ENCODE results near the gene PAF1. TPM values are rescaled to one million over a fixed set of nuclear protein-coding genes. Genes with fewer than 3 reads are reported as not detected.

Gene PAF1
- total RNA-seq, 1 experiment from 2014 or later, result 901 TPM

DNA sequence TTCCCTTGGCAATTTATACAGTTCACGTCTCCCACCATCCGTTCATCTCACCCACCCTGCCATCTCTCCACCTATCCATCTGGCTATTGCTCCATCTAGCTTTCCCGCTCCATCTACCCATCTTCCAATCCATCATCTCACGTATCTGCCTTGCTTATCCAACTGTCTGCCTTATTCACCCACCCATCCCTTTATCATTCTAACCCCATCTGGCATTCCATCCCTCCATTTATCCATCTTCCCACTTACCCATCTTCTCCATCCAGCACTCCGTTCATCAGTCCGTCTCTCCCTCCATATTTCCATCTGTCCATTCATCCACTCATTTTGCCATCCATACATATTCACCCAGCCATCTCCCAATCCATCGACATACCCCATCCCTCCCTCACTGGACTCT, 34.8 kb upstream of the PAF1 start:
- in situ Hi-C loops (cut with HindIII; ENCODE audit: low pct_unique_long_range_greater_than_20kb, low sequenced_read_pairs) (loop anchor here (5.0 kb wide), 2 partner anchors 33 to 77 kb away; partner anchors contain the start of genes MED29 and PAF1), intact Hi-C loops (cut with micrococcal nuclease; ENCODE audit: unreplicated experiment) (loop anchor here (5.0 kb wide), 1 partner anchor 393 kb away; the partner anchor contains the start of gene FBXO27)
- Histone ChIP-seq H3K4me3 (ENCODE audit: low read depth in 2 of 2, low read length in 2 of 2) (no peak overlapping the region), H3K27ac (ENCODE audit: low read length) (peak overlapping the region; percentile 48), H3K27me3 (ENCODE audit: control insufficient read depth, insufficient read depth, low read length) (no peaks in the 10 kb centered on the region), H3K4me1 (ENCODE audit: control insufficient read depth, insufficient read depth, low read length) (peaks cover 47% of the 10 kb centered on the region), H3K36me3 (ENCODE audit: control insufficient read depth, insufficient read depth, low read length) (peaks cover 28% of the 10 kb centered on the region), H3K9me3 (ENCODE audit: control insufficient read depth, insufficient read depth, low read depth, low read length) (no peaks in the 10 kb centered on the region)
- DNase-seq (ENCODE audit: low read depth, low spot score), result no peak
- no TSS peak for BruUV-seq (replicated peaks)
- CTCF ChIA-PET, result interaction anchor here (1.7 to 7.9 kb wide), 4 partner anchors 10 to 27 kb away, joined by 8 to 147 read pairs (median 46); partner anchors contain the start of genes PLEKHG2 and RPS16
- POLR2A ChIA-PET, result interaction anchor here (0.9 to 5.3 kb wide), 10 partner anchors 9 to 345 kb away, joined by 3 to 230 read pairs (median 18); partner anchors contain the start of genes MED29, PAF1, PLEKHG2 and RPS16
- no peak for ATAC-seq
- TF ChIP-seq, protein P1, sequence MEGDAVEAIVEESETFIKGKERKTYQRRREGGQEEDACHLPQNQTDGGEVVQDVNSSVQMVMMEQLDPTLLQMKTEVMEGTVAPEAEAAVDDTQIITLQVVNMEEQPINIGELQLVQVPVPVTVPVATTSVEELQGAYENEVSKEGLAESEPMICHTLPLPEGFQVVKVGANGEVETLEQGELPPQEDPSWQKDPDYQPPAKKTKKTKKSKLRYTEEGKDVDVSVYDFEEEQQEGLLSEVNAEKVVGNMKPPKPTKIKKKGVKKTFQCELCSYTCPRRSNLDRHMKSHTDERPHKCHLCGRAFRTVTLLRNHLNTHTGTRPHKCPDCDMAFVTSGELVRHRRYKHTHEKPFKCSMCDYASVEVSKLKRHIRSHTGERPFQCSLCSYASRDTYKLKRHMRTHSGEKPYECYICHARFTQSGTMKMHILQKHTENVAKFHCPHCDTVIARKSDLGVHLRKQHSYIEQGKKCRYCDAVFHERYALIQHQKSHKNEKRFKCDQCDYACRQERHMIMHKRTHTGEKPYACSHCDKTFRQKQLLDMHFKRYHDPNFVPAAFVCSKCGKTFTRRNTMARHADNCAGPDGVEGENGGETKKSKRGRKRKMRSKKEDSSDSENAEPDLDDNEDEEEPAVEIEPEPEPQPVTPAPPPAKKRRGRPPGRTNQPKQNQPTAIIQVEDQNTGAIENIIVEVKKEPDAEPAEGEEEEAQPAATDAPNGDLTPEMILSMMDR (IDR thresholded peaks at IDR 0.05), result no peak
- TF ChIP-seq SIN3A (IDR thresholded peaks at IDR 0.05; ENCODE audit: borderline replicate concordance, insufficient read depth, low read depth, low read length) (no peak), POLR2AphosphoS5 (IDR thresholded peaks at IDR 0.05; ENCODE audit: low read depth, low read length) (no peak)
- TF ChIP-seq, protein P2, sequence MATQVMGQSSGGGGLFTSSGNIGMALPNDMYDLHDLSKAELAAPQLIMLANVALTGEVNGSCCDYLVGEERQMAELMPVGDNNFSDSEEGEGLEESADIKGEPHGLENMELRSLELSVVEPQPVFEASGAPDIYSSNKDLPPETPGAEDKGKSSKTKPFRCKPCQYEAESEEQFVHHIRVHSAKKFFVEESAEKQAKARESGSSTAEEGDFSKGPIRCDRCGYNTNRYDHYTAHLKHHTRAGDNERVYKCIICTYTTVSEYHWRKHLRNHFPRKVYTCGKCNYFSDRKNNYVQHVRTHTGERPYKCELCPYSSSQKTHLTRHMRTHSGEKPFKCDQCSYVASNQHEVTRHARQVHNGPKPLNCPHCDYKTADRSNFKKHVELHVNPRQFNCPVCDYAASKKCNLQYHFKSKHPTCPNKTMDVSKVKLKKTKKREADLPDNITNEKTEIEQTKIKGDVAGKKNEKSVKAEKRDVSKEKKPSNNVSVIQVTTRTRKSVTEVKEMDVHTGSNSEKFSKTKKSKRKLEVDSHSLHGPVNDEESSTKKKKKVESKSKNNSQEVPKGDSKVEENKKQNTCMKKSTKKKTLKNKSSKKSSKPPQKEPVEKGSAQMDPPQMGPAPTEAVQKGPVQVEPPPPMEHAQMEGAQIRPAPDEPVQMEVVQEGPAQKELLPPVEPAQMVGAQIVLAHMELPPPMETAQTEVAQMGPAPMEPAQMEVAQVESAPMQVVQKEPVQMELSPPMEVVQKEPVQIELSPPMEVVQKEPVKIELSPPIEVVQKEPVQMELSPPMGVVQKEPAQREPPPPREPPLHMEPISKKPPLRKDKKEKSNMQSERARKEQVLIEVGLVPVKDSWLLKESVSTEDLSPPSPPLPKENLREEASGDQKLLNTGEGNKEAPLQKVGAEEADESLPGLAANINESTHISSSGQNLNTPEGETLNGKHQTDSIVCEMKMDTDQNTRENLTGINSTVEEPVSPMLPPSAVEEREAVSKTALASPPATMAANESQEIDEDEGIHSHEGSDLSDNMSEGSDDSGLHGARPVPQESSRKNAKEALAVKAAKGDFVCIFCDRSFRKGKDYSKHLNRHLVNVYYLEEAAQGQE (IDR thresholded peaks at IDR 0.05; ENCODE audit: insufficient read depth in 1 of 2, low read depth in 2 of 2, low read length in 1 of 2), result no peak

DNA sequence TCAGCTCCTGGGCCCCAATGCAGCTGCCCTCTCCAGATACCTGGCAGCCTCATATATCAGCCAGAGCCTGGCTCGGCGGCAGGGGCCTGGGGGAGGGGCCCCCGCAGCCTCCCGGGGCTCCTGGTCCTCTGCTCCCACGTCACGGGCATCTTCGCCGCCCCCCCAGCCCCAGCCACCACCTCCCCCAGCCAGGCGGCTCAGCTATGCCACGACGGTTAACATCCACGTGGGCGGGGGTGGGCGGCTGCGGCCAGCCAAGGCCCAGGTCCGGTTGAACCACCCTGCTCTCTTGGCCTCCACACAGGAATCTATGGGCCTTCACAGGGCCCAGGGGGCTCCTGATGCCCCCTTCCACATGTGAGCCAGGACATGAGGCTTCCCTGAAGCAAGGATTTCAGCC, 34.0 kb upstream of the PAF1 start:
- no peak for DNase-seq (ENCODE audit: low read depth, low spot score)
- BruUV-seq (replicated peaks), result no TSS peak
- ATAC-seq, result no peak
- Histone ChIP-seq H3K9me3 (ENCODE audit: control insufficient read depth, insufficient read depth, low read depth, low read length) (no peaks in the 10 kb centered on the region), H3K27ac (ENCODE audit: low read length) (peak overlapping the region; percentile 48), H3K27me3 (ENCODE audit: control insufficient read depth, insufficient read depth, low read length) (no peaks in the 10 kb centered on the region), H3K36me3 (ENCODE audit: control insufficient read depth, insufficient read depth, low read length) (peaks cover 34% of the 10 kb centered on the region), H3K4me1 (ENCODE audit: control insufficient read depth, insufficient read depth, low read length) (peaks cover 39% of the 10 kb centered on the region), H3K4me3 (ENCODE audit: low read depth in 2 of 2, low read length in 2 of 2) (no peak overlapping the region)
- CTCF ChIA-PET, result interaction anchor here (0.6 to 7.9 kb wide), 3 partner anchors 11 to 27 kb away, joined by 8 to 147 read pairs (median 29); partner anchors contain the start of gene PLEKHG2
- TF ChIP-seq SIN3A (IDR thresholded peaks at IDR 0.05; ENCODE audit: borderline replicate concordance, insufficient read depth, low read depth, low read length) (no peak), POLR2AphosphoS5 (IDR thresholded peaks at IDR 0.05; ENCODE audit: low read depth, low read length) (no peak), TCF7L2 (IDR thresholded peaks at IDR 0.05; ENCODE audit: low read depth, low read length) (no peak)
- TF ChIP-seq, protein P2 (IDR thresholded peaks at IDR 0.05; ENCODE audit: insufficient read depth in 1 of 2, low read depth in 2 of 2, low read length in 1 of 2), result no peak
- TF ChIP-seq, protein P1 (IDR thresholded peaks at IDR 0.05), result no peak
- in situ Hi-C loops (cut with HindIII; ENCODE audit: low pct_unique_long_range_greater_than_20kb, low sequenced_read_pairs), result loop anchor here (5.0 kb wide), 2 partner anchors 33 to 77 kb away; partner anchors contain the start of genes MED29 and PAF1
- POLR2A ChIA-PET, result interaction anchor here (1.0 to 3.9 kb wide), 8 partner anchors 8 to 34 kb away, joined by 3 to 121 read pairs (median 6); partner anchors contain the start of genes MED29, PAF1, RPS16 and SUPT5H
- intact Hi-C loops (cut with micrococcal nuclease; ENCODE audit: unreplicated experiment), result loop anchor here (5.0 kb wide), 1 partner anchor 393 kb away; the partner anchor contains the start of gene FBXO27
